CD4-positive, alpha-beta T cell treated with Interleukin-4 for 4 hours (primary cell): ENCODE data around the gene HJURP.

Source experiments
- DNase-seq: peaks from one replicate; pipeline ENCODE4 v3.0.0-alpha.2; 2020

The HJURP gene

GRCh38 chr2:233789554-233789953 is 64.8 kb downstream of the HJURP start:
- DNase-seq: no peak
